HG03571 (cell line): ENCODE results near the gene ARL5A.

ENCODE experiments used
- ATAC-seq: cut with Tn5 transposase; IDR thresholded peaks from one replicate; pipeline ENCODE4 v1.9.1; 2021; ENCODE audit not compliant: unreplicated experiment

ARL5A gene

DNA sequence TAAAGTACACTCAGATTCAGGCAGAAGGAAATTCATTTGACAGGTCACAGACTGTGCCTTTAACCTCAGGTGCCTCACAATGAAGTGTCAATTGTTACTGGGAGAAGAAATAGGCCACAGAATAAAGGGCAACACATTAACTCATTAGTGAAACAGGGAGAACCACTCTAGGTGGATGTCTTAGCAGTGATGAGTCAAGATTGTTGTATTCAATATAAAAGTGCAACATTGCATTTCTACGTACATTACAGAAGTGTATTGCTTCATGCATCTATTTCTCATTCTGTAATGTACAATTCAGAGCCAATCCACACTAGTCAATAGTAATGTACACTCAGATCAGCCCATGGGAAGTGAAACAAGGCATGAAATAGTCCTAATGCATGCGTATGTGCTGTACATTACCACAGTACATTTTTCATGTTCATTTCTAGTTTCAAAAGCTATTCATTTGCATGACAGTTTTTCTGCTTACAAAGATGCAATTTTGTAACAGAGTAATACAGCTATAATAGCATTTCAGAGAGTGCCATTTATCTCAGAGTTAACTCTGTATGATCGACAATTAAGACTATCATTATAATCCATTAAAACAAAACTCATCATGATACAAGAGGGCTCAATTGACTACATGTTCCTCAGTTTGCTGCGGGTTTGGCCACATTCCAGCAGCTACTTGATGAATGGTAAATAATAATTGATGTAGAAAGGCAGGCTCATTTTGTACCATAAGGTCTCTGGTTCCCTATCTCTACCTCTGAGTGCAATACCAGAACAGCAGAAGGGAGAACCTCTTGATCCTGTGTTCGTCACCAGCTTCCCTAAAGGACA lies 12.2 kb upstream of the ARL5A start:
- peak; percentile 98 for ATAC-seq

DNA sequence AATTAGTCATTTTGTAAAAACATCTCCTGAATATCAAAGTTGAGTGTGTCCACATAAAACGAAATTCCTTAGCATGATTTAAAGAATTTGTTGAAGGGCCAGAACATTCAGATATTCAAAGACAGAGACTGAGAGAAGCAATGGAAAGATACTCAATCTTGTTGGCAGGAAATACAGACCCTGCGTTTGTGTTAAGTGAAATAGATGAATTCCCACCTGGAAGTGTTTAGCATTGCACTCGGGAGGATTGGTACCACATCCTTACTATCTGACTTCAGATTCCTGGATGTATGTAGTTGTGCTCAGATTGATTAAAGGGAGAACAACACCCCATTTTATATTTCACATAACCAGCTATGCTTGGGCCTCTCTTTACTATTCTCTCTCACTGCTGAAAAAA lies 9.7 kb upstream of the ARL5A start:
- no peak for ATAC-seq

DNA sequence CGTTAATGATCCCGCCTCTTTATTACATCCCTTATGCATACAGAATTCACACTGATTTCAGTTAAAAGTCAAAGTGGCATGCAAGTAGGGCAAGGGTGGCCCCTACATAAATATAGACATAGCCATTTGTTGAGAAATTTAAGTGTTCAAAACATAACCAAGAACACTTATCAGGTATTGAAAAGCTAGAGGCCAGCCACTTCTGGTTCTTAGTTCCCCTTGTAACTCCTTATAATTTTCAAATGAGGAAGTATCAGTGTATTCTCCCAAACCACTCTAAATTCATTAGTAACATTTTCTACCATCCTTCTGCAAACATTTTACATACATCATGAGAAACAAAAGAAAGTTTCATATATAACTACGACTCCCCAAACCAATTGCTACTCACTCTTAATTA lies 5.8 kb upstream of the ARL5A start:
- no peak for ATAC-seq

DNA sequence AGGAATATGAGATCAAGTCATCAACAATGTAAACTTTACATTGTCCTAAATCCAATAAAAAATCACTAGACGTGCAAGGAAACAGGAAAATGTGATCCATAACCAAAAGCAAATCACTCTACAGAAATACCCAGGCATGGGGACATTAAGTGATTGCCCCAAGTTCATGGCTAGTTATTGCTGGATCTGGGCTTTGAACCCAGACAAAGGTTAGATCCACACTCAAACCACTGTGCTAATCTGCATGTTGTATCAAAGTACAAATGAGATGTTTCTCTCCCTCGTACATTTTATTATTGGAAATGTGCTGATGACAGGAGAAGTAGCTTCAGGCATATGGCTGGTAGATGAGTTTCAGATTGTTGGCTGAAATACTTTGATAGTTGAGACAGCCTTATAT lies 2.7 kb upstream of the ARL5A start:
- ATAC-seq, result no peak

DNA sequence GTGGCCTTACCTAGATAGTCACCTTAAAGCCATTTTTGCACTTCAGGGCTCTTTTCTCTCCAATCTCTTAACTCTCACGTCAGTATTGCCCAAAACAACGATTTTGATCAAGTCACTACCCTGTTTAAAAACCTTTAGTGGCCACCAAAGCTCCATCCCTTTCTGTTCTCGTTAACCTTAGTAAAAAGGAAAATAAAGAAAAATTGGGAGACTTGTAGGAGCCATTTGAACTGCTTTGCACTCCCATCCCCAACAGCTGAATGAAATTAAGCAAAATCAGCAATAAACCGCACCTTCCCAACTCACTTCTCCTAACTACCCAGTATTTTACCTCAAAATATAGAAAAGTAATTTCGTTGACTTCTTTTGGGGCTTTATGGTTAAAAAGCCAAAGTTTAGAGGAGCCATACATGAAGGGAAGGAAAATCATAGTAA lies 686 bp upstream of the ARL5A start:
- no peak for ATAC-seq

DNA sequence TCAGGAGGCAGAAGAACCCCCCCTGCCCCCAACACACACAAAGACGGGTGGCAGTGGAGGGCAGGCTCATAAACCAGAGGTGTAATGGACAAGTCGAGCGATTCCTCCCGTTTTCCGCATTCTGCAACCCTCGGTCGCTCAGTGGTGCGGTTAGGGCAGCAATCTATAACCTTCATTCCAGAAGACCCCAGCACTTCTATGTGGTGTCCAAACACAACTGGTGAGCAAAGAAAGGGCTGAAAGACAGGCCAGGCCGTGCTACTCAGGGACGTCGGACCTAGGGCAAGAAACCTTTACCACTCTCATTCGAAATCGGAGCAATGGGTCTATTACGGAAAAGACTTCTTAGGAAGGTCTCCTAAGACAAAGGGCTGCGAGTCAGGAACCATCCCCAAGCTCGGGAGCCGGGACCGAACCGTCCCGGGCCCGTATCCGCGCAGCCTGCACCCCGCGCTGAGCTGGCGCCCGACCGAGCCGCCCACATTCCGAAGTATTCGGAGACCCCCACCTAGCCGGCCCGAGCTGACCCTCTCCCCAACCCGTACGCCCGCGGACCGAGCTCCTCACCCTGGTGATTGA lies 568 bp downstream of the ARL5A start:
- ATAC-seq, result peak; percentile 14

DNA sequence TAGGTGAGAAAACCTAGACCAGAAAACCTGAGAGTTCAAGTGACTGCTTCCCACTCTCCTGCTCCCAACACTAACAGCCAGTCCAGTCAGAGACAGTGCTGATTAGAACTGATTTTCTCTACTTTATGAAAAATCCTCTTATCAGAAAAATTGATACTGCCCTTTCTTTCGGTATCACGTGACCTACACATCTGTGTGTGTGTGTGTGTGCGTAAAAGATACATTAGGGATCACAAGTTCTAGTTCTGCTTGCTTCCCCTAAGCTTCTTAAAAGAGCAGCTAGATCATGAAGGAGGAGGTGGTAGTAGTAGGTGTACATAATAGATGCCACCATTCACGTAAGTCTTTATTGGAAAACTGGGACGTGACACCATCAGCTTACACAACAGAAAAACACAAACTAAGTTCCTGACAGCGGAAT lies 1.5 kb downstream of the ARL5A start:
- ATAC-seq, result no peak

DNA sequence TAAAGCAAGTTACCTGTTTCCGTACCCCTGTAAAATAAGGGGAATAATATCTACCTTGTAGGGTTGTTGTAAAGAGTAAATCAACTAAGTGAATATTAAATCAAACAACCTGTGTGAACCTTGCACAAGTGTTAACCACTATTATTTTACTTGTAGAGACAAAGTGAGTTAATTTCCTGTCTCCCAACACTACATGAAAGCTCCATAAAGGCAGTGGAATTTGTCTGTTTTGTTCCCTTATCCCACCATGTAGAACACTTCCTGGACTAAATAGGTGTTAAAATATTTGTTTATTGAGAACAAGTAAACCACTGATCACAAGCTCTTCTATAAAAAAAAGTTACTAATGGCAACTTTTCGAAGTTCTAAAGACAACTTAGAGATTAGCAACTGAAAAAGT lies 3.3 kb downstream of the ARL5A start:
- ATAC-seq, result no peak

DNA sequence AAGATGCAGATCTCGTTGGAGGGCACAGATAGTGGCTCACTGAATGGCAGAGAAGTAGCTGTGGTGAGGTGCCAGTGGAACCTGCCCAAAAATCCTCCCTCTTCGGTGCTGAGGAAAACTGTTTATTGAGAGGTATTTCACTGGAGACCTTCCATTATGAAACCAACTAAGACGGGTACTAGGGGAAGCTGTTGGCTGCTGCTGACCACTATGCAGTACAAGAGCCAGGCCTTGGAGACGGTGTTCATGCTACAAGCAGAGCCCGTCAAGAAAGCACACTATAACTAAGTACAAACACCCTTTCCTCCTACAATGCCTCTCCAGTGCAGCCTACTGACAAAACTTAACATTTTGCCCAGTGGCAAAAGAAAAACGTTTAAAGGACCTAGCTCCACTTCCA lies 4.6 kb downstream of the ARL5A start:
- ATAC-seq, result no peak

DNA sequence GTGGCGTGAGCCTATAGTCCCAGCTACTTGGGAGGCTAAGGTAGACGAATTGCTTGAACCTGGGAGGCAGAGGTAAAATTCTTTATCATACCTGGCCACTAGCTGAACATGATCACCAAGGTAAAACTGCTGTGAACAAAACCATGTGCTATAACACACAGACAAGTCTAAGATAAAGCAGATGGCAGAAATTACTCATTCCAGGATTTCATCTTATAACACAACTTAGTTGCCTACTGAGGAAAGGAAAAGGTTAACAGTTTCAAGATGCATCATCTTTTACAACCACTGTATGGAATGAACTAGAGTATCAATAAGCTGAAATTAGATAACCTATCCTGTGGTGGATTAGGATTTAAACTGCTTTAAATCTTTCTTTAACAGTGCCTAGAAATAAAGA lies 8.3 kb downstream of the ARL5A start:
- peak; percentile 55 for ATAC-seq

DNA sequence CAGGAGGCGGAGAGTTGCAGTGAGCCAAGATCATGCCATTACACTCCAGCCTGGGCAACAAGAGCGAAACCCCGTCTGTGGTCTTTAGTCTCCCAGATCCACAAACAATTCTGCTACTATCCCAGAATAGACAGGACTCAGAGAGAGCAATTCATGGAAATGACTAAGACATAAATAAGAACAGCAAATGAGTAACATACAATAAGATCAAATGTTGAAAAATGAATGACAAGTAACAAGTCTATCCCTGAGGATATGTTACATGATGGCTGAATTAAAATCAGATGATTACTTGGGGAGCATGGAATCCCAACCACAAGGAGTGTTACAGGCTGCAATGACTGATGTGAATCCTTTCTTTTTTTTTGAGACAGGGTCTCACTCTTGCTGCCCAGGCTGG lies 10.3 kb downstream of the ARL5A start:
- no peak for ATAC-seq

DNA sequence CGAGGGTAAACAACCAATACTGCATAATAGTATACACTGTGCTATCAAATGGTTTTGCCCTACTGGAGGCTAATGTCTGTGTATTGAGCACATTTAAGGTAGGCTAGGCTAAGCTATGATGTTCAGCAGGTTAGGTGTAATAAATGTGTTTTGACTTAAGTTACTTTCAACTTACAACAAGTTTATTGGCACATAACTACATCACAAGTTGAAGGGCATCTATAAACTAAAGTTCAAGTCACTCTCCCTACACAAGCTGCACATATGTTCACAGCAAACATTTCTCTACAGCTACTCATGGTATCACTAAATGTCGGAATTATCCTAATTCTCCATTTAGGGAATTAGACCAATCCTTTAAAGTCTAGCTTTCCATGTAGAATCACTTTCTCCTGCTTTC lies 11.4 kb downstream of the ARL5A start:
- ATAC-seq, result no peak

DNA sequence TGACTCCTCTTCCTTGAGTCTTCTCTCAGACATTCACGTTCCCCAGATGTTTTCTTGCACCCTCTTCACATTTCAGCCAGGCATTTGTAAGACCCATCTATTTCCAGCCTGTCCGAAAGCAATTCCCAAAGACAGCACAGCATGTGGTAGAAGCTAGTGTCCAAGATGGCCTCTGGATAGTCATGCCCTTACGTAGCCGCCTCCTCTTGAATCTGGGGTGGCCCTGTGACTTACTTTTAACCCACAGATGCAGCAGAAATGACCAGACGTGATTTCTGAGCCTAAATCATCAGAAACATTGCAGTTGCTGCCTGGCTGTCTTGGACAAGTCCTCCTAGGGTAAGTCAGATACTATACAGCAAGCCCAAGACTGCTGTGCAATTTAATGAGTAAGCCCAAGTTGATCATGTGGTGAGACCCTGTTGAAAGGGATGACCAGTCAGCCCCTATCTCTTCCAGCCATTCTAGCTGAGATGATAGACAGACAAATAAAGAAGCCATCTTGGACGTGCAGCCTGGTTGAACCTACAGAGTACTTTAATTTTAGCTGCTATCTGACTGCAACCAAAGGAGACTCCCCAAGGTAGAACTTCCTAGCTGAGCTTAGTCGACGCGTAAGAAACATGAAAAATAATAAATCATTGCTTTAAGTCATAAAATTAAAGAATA lies 12.3 kb downstream of the ARL5A start:
- no peak for ATAC-seq

DNA sequence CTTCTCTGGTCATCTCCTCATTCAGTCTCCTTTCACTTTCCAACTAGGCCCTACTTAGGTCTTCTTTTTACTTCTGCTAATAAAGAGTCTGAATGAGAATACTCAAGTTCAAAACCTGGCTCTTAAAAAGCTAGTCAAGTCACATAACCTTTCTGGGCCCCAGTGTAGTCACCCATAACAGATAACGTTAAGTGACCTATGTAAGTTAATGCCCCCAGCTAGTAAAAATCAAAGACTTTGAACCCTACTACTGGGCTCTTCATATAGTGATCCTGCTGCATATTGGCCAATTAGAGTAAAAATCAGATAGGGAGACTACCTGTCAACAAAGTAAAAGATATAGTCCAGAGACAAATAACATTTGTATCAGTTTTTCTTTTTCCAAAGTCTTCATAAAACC lies 17.7 kb downstream of the ARL5A start:
- ATAC-seq, result no peak

DNA sequence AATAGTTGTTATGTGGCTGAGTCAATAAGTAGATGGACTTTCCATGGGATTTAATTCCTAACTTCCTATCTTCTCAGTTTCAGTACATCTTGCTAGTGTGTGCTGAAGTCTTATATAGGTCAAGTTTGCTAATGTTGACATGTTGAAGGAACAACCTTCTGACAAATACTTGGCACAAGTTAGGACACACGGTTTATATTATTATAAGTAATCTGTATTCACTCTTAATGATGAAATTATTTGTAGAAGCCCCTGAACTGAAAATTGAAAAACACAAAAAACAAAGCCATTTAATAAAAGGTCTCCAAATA lies 19.2 kb downstream of the ARL5A start:
- ATAC-seq, result no peak

DNA sequence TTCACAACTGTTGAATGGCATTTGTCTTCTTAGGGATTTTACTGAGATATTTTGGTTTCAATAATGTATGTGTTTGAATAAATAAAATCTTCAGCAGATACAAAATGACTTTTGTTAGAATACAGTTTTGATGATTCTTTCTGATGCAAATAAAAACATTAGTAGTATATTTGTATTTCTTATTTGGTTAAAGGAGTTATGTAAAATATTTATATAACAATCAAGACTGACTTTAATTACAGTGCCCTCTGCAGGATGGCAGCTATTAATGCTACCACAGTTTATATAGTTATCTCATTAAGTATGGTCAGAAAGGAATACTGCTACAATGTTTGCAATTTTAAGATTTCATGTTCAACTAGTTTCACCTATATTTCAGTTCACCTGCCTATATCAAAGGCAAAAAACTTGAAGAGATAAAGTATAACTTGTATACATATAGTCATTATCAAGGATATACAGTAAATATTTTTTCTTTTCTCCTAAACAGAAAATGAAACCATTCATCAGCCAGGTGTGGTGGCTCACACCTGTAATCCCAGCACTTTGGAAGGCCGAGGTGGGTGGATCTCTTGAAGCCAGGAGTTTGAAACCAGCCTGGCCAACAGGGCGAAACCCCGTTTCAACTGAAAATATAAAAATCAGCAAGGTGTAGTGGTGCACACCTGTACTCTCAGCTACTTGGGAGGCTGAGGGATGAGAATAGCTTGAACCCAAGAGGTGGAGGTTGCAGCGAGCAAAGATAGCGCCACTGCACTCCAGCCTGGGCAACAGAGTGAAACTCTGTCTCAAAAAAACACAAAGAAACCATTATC lies 19.8 kb downstream of the ARL5A start:
- no peak for ATAC-seq

DNA sequence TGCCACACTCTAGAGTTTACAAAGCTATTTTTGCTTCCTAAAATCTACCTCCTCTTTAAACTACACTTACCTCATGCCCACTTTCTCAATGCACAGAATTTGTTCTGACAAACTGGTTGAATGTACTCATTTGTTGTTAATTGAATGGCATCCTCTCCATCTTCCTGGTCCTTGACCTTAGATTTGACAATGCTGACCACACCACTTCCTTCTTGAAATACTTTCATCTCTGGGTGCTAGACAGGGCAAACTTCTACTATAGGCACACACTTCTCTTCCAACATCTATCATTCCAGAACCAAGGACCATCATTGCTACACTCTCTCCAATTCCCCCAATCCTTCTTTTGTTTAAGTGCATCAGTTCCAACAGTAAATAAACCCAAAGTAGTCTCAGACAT lies 22.3 kb downstream of the ARL5A start:
- ATAC-seq, result no peak

DNA sequence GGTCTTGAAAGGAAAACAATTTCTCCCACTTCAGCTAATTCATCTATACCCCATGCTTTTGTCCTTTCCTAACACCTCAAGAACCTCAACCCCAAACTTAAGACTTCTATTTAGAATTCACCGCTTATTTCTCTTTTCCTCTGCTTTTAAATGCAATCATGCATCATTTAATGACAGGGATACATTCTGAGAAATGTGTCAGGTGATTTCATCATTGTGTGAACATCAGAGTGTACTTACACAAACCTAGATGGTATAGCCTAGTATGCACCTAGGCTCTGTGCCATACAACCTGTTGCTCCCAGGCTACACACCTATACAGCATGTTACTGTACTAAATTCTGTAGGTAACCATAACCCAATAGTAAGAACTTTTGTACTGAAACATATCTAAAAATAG lies 22.9 kb downstream of the ARL5A start:
- no peak for ATAC-seq

DNA sequence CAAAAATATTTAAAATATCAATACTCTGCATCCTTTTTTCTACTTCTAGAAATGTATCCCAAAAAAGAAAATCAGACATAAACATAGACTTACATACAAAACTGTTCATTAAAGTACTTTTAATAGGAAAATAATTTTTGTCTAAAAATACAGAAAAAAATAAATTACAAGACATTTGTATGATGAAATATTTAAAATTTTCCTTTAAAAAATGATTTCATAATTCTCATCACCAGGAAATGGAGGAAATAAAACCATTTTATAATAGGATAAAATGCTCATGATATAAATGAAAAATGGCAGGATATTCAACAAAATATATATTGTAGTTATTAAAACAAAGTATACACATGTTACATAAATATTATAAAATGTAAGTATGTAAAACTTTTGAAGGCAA lies 24.4 kb downstream of the ARL5A start:
- ATAC-seq, result no peak

DNA sequence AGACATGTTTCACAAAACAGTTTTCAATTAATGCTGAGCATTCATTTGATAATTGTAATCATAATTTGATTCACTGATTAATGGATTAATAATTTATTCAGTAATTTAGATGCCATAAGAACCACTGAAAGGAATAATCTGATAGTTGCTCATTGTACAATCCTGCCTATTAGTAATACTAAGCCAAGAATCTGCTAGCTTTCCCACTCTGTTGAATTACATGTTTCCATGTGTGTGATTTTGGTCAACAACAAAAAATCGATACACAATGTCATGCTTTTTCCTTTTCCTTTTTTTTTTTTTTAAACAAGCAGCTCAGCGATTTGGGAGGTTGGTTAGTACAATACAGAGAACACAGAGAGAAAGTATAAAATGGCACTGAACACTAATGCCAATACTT lies 25.9 kb downstream of the ARL5A start:
- no peak for ATAC-seq

DNA sequence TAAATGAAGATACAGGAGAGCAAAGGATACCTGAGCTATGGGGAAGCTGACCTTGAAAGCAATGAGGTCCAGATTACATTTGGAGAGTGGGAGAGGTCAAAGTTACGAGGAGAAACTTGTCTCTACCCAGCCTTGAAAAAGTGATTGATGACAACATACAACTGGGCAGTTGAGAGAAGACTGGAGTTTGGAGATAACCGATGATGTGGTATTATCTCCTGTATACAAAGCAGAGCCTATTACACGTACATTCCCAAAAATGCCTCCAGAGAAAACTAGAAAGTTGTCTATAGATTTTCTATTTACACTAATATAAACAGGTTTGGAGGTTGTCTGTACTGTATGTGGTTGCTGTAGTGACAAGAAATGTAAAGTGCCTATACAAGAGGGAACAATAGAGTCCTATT lies 28.3 kb downstream of the ARL5A start:
- ATAC-seq, result no peak

DNA sequence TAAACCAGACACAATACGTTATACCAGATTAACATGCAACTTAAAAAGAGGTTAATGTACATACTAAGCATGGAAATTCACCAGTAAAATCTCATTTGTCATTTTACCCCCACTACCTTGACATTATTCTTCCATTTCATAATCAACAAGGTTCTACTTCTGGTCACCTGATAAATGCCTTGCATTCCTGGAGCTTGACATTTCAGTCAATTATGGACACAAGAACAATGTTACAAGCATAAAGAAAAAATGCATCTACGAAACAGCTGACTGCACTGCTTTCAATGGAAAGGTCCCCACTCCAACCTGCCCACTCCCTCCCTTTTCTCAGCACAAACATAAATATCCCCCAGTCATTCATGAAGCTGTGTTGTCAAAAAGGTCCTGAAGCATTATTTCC lies 31.4 kb downstream of the ARL5A start:
- ATAC-seq, result no peak
